Measurements from ENCODE around the gene IL20RB.

- TF ChIP-seq, protein P1, sequence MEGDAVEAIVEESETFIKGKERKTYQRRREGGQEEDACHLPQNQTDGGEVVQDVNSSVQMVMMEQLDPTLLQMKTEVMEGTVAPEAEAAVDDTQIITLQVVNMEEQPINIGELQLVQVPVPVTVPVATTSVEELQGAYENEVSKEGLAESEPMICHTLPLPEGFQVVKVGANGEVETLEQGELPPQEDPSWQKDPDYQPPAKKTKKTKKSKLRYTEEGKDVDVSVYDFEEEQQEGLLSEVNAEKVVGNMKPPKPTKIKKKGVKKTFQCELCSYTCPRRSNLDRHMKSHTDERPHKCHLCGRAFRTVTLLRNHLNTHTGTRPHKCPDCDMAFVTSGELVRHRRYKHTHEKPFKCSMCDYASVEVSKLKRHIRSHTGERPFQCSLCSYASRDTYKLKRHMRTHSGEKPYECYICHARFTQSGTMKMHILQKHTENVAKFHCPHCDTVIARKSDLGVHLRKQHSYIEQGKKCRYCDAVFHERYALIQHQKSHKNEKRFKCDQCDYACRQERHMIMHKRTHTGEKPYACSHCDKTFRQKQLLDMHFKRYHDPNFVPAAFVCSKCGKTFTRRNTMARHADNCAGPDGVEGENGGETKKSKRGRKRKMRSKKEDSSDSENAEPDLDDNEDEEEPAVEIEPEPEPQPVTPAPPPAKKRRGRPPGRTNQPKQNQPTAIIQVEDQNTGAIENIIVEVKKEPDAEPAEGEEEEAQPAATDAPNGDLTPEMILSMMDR (IDR thresholded peaks at IDR 0.05), result no peak
- TF ChIP-seq POLR2A (IDR thresholded peaks at IDR 0.05; ENCODE audit: low read depth), result no peak
- no peak for TF ChIP-seq POLR2AphosphoS5 (IDR thresholded peaks at IDR 0.05)
- TF ChIP-seq EP300 (IDR thresholded peaks at IDR 0.05), result no peak
Observed at GRCh38 chr3:137011153-137011552, 53.4 kb downstream of the IL20RB start.
